LNCAP (cell line): ENCODE data around the gene SH3GL1.

ENCODE experiments used
- CTCF ChIP-seq: fragments of 450-650 bp; IDR thresholded peaks from 2 replicates; pipeline ENCODE4 v1.5.1; 2017; ENCODE audit warnings: mild to moderate bottlenecking

Gene SH3GL1

GRCh38 chr19:4403005-4403761 is 2.8 kb upstream of the SH3GL1 start:
- no peak for TF ChIP-seq CTCF

GRCh38 chr19:4402171-4403004 is 2.0 kb upstream of the SH3GL1 start, which contains the start of gene CHAF1A:
Gene CHAF1A (plus strand): TSS chr19:4402640. CDS start chr19:4402763, 123 bp downstream.
- no peak for TF ChIP-seq CTCF

- TF ChIP-seq CTCF, result no peak
Measured at GRCh38 chr19:4401769-4402170, 1.4 kb upstream of the SH3GL1 start.

GRCh38 chr19:4399812-4400134 is 574 bp downstream of the SH3GL1 start:
- TF ChIP-seq CTCF, result no peak

GRCh38 chr19:4396949-4397783 is 3.2 kb downstream of the SH3GL1 start:
- no peak for TF ChIP-seq CTCF

- no peak for TF ChIP-seq CTCF
Measured at GRCh38 chr19:4393947-4394590, 6.3 kb downstream of the SH3GL1 start.
